Hematopoietic multipotent progenitor cell treated with erythropoietin and hydrocortisone succinate and interleukin-3 and kit ligand, for 8 days (in vitro differentiated cells): ENCODE measurements around the gene ATP8A2.
A peak's percentile ranks its signal among the peaks of the same experiment; 100 is the strongest.
"Not testable (repeated sequence)": the region's sequence is repeated elsewhere in the genome, so short reads cannot be mapped to it uniquely, and the experiment has no call there.

Source experiments
- DNase-seq: peaks from one replicate; pipeline ENCODE4 v3.0.0-alpha.2; 2015

Gene ATP8A2

DNA sequence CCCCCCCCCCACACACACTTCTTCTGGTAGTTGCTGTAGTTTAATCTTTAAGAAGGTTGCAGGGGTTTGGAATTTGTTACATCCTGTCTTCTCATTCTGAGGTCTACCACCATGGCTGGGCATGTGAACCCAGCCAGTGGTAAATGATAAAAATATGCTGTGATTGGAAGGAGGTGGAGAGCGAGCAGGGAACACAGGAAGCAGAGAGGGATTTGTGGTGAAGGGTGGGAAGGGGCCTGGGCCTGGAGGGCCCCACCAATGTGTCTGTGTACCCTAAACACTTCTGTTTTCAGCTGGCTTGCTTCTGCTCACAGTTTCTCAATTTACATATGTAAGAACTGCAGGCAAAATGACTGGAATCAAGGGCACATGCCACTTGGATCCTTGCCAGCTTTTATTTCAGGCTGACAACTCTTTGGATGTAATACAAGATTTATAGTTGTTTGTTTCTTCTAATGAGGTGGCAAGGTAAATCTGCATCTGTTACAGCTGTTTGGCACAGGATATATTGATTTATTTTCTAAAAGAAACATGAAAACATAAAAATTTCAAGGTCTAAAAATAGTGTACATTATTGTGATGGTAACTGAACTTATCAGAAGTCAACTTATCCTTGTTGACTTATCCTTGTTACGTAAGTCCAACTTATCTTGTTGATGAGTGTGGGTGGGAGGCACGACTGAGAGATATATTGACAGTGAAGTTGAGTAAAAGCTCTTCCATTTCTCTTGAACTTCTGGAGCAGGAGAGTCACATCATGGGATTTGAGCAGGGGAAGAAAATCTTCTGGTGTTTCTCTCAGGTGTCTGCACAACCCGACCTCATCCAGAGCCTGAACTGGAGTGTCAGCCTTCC is 366.8 kb downstream of the ATP8A2 start:
- DNase-seq = peak; percentile 13

DNA sequence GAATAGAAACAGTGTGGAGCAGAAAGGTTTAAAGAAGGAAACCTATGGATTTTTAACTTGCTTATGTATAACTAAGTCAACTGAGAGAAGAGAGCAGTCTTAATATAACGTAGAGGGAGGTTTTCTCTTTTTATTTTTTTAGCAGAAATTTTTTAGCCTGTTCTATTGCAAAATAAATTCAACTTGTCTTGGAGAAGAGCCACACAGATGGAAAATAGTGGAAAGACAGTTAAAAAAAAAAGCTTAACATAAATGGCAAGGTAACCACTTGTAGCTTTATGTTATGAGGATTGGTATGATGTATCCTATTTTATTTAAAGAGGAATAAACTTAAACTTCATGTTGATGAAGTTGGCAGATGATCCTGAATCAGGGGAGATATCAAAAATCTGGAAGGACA is 367.6 kb downstream of the ATP8A2 start:
- DNase-seq = no peak

DNA sequence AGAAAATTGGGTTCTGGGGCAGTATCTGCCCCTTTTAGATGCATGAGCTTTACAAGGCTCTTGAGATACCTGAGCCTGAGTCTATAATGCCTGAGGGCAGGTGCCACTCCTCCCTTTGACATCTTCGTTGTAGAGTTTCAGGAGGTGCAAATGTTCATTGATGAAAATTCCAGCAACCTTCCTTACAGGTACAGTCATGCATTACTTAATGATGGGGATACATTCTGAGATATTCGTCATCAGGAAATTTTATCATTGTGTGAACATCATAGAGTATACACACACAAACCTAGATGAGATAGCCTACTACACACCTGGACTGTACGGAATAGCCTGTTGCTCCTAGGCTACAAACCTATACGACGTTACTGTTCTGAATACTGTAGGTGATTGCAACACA is 370.0 kb downstream of the ATP8A2 start:
- DNase-seq = no peak

DNA sequence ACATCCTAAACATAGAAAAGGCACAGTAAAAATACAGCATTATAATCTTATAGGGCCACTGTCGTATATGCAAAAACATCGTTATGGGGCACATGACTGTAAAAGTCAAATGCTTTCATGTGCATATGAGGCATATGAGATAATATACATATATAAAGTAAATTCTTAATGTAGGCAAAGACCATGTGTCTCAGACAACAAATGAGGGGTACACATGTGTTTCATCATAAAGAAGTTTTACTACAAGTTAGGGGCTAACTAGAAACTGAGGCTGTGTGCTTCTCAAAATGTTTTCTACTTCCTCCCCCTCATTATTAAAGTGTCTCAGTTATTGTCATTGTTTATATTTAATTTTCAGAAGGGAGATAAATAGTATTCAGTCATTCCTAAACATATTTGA is 370.4 kb downstream of the ATP8A2 start:
- DNase-seq = no peak

DNA sequence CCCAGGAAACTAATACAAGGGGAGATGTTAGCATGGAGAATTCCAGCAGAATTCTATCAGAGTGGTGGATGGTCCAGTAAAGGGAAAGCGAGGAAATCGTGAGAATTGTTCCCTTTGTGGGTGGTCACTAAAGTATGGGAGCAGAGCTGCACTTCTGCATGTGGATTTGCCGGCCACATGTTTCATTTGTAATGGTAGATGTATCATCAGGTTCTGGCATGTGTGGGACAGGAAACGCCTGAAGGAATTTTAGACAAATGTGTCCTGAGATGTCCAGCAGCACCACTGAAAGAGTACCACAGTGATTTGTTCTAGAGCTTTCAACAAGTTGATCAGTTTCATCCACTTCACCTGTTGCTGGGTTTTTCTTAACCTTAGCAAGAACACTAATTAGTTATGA is 371.6 kb downstream of the ATP8A2 start:
- no peak for DNase-seq

DNA sequence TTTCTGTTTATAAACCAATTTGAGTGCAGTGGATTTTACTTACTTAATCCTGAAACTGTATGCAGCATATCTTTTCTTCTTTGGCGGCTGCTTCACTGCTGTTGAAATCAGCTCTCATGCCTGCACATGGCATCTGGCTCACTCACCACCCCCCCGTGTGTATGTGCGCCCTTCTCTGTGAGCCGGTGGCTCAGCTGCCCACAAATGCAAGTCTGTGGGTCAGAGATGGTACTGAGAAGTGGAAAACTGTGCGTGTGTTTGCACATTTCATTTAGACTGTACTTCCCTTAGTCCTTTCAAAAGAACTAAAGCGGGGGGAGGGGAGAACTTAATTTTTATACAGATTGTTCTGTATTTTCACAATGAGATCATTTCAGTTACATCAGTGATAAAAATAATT is 372.4 kb downstream of the ATP8A2 start:
- DNase-seq = no peak

DNA sequence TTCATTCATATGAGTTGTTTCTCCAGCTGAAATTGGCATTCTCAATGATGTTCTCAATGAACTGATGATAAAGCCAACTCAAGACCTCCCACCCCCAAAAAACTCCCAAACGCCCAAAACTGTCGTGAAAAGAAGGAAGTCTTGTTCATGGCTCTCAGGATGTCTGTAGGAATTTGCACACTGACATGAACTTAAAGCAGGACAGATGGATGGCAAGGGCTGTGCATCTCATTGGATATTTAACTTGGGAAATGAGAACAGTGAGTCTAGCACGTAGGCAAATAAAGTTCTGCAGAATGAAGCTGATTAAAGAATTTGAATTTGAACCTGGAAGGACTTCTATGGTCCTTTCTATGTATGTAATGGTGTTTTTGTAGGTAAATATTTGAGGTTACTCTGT is 374.4 kb downstream of the ATP8A2 start:
- DNase-seq = no peak

DNA sequence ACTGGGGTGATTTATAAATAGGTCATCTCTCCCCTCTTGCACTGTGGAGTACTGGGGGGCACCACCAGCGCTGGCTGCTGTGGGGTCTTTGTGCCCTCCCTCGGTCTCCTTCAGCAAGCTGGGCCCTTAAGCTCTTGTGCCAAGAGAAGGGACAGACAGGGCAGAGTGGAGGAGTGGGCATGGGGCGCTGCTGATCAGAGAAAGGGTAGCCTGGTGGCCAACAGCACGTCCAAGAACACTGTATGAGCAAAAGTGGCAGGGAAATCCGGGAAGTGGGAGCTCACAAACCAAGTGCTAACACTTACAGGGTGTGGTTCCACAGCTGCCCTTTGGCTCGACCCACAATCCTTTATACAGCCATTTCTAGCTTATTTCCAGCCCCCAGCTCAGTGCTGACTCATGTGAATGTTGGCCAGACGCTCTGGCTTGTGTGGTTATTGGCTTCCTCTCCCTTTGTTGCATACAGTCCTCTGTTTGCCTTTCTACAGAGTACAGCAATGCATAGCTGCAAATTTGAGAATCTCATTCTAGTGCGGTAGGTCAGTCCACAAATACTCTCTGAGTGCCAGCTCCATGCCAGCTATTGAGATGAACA is 381.3 kb downstream of the ATP8A2 start:
- peak; percentile 79 for DNase-seq

DNA sequence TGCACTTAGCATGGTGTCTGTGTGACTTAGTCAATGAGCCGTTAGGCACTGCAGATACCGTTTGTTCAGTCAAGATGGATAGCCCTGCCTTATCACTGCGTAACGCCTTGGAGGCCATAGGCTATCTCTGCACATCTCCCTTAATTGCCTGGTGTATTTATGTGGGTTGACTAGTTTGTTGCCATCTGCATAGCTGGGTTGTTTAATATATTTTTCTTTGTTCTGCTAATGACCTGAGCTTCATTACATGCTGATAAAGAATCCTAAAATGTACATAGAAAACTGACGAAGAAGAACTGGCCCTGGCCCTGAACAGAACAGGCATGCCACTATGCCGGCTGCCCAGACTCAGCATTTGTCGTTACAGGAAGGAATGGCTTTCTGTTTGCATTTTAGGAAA is 382.2 kb downstream of the ATP8A2 start:
- DNase-seq = peak; percentile 87

DNA sequence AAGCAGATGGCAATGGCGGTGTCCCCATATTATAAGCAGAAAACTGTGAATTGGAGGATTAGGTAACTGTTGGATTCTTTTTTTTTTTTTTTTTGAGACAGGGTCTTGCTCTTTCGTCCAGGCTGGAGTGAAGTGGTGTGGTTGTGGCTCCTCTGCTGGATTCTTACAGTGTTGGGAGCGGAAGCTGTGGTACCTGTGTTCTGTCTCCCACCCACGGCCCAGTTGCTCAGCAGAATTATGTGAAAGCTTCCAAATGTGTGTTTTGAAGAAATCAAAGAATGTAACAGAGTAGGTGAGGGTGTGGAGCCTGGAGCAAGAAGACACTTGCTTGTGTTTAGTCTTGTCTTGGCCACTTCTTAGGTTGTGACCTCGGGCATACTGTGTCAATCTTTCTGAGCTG is 384.5 kb downstream of the ATP8A2 start:
- DNase-seq = no peak

DNA sequence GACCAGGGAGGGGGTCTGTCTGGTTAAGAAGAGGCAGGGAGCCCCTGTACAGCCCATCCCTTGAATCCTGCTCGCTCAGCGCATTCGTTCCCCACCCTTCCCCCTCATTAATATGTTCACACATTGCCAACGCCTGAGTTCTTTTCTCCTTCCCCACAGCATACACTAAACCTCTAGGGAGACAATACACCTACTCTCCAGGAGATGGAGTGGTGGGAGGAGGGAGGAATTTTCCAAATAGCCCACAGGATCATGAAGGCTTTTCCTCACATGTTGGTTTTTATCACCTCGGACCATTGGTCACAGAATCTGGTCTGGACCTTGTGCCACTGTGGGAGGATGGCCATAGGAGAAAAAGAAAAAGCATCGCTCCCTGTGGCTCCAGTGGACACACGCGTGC is 385.1 kb downstream of the ATP8A2 start:
- no peak for DNase-seq

DNA sequence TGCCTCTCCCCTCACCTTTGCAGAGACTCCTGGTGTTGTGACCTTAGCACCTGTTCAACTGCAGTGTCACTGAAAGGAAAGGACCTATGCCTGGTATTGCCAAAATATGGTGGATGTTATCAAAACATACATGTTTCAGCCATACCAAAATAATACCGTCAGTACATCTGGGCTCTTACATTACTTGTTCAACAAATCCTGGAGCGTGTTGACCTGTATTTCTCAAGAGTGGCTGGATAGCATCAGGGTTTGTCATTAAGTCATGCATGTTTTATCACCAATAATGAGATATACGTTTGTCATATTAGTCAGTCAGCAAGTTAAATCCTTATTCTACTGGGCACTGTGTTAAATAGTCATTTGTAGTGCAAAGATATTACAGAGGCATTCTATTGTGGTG is 389.3 kb downstream of the ATP8A2 start:
- no peak for DNase-seq

DNA sequence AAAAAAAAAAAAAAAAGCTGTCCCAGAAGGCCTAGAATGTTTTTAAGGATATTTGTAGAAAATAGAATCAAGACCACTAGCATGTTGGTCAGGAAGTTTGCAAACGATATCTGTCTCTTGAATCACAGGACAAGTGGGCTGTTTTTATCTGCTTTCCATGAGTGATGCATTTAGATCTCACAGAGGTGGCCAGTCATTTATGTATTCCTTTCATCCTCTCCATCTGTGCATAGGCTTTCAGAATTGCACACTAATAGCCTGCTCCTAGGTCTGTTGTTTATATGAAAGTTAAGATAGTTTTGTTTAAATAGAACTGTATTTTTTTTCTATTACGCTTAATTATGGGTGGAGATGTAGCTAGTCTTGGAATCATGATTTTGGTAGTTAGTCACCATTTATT is 390.5 kb downstream of the ATP8A2 start:
- no peak for DNase-seq

DNA sequence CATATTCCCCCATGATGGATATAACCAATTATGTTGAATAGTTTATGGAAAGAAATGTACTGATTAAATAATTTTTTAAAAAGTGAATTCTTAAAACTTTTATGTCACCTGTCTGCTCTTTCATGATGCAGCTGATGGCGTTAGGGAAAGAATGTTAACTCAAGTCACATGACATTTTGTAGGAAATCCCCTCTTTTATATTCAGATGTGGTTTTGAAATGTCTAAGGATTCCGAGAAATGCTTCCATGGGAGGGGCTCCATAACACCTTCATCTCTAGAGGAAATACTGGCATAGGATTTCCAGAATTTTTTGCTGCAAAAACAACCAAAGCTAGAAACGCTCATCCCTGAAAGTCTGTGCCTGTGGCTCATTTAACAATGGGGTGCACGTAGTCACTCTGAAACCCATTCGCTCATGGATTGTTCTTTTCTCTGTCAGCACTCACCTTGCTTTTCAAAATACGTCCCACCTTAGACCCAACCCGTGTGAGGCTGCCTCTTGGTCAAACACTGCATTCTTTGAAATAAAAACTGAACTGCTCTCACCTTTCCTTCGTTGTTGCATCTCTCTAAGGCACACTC is 391.1 kb downstream of the ATP8A2 start:
- no peak for DNase-seq

DNA sequence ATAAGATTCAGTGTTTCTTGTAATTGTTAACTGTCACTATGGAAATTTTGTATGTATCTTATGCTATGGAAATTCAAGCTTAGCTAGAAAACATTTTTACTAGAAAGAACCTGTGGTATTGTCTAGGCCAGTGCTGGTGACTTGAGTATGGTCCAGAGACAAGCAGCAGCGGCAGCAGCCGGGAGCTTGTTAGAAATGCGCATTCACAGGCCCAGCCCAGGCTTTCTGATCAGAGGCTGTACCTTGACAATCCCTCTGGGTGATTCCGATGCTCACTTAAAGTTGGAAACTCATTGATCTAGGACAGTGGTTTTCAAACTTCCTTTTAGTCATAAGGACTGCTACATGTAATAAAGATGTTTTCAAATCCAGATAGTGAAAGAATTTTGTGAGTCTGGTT is 392.6 kb downstream of the ATP8A2 start:
- DNase-seq = no peak

DNA sequence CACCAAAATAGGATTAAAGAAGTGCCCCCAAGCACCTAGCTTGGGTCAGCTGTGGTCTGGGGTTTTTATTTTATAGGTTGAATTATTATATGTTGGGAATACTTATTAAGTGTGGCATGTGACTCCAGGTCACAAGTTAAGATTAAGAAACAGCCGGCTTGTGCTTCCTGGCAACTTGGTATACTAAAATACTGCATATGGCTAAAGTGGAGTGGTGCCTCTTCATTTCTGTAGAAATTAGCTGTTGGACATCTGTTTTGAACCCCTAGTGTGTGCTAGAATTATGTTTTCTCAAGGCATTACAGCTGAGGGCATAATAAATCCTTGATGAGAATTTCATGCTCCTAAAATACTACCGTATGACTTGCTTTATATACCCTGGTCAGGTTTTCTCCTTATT is 393.5 kb downstream of the ATP8A2 start:
- no peak for DNase-seq

DNA sequence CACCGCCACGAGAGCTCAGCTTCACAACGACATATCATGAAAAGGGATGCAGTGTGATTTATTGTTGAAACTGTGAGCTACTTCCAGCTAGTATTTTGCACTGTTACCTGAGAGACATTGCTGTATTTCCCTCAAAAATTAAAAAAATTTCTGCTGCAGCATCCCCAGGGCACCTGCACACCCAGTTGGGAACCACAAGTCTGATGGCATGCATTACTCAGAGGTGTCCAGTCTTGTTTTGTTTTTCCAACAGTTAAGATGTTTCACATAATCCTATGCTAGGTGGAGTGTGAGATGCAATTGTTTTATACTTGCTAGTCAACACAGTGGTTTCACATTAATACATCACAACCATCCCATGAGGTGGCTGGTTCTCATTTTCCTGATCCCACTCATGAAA is 394.8 kb downstream of the ATP8A2 start:
- DNase-seq = no peak

DNA sequence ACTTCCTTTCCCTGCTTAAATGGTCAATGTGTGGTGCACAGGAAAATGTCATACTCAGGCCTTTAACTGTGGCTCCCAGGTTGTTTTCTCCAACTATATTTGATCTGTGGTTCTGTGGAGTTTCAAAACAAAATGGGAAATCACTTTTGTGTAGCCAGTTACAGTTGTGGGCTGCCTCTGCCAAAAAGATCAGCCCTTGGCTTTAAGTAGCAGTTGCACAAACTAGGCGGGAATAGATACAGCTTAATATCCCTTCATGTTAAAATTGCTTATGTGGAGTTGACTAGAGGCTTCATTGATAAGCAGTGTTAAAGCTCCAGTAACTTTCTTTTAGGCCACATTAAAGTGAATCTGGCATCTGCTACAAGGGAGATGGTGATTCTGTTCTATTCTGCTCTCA is 395.2 kb downstream of the ATP8A2 start:
- DNase-seq = no peak

DNA sequence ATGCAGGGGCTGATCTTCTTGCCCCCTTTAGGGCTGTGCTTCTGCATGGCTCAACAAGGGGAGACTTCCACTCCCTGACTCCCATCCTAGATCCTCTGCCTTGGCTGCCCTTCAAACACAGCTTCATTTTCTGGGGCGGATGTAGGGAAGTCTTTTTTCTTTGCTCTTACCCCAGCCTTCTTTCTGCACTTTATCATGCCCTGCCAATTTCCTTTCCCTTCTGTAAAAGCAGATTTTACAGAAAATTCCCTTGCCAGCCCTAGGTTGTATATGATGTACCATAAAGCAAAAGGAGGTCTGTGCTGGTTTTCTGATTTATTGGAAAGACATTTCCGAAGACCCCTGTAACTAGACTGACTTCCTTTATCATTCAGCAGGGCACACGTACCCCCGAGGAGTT is 396.6 kb downstream of the ATP8A2 start:
- DNase-seq = no peak

DNA sequence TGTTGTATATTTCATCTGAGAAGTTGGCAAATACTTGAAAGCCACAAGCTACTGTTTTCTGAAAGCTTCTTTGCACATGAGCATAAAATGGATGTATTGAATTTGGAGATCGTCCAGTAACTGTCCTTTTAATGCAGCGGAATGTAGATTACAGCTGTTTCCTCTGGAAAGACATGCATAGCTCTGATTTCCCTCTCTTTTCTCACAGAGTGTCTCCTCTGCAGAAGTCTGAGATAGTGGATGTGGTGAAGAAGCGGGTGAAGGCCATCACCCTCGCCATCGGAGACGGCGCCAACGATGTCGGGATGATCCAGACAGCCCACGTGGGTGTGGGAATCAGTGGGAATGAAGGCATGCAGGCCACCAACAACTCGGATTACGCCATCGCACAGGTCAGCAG is 397.1 kb downstream of the ATP8A2 start:
- DNase-seq = no peak

DNA sequence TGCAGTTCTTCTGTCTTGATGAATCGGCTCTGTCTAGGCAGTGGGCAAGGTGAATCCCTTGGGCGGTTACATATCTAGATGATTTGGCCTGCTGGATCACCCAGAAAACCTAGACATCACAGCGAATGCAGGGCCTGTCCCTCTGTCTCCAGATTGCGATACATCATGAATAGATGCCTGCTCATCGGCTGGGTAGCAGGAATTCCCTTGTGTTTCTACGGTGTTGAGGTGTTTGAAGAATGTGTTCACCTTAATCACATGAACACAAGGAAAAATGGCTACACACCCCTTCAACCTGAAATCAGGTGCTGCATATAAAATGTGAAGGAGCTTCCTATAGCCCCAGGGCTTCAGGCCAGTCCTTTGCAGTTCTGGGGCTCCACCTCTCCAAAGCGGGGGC is 398.8 kb downstream of the ATP8A2 start:
- no peak for DNase-seq

DNA sequence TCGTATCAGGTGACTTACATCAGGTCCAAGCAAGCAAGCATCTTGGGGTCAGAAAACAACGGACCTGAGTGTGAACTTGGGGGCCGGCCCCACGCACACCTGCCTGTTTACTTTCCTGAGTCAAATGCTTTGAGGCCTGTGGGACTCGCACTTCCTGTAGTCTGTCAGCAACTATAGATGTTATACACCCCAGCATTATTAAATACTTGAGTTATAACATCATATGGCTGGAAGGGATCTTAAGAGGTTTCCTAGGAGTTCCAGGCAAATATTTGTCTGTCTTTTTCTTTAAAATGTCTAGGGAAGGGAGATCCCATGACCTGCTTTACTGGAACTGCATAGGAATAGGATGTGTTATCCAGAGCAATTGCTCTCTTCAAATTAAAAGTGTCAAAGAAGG is 399.4 kb downstream of the ATP8A2 start:
- no peak for DNase-seq

DNA sequence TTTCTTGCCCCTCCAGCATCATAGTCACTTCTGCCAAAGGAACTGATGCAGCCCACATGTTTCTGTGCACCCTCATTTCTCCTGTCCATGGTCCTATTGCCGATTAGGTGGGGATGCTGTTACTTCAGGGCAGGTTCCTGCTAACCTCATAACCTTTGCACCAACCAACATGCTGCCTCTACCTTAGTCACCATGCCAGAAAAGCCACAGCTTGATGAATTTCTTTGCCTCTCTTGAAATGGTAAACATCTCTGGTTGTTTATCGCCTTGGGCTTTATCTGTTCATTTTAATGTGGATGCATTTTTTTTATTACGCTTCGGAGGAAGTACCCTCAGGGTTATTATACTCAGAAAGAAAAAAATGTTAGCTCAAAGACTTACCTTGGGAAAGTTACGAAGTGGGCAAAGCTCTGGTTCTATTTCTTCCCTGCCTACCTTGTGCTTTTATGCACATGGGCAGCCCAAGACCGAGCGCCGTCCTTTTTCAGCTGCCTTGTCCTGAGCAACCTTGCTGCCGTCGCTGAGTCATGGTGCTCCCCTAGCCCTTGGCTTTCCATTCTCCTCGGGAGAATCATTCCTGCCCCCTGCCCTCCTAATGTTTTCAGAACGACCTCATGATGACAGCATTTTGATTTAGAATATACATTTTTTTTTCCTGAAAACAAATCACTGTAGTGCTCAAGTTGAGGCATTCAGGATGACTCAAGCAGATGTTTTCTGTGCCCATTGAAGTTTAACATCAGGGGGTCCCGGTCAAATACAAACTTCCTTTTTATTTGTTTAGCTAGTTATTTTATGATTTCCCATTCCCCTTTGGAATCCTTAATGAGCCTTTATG is 400.1 kb downstream of the ATP8A2 start:
- DNase-seq = no peak

DNA sequence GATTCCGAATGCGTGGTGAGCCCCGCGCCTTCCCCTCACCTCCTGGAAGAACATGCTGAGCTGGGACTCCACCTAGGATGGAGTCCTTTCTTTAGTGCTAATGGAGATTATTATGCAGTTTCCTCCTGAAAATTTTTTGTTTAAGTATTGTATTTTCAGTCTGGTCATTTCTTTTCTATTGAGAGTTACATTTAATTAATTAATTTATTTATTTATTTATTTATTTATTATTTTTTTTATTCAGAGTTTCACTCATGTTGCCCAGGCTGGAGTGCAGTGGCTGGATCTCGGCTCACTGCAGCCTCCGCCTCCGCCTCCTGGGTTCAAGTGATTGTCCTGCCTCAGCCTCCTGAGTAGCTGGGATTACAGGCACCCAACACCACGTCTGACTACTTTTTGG is 400.8 kb downstream of the ATP8A2 start:
- DNase-seq = not testable (repeated sequence)
